T-helper 17 cell (primary cell): ENCODE data around the gene GABBR2. TPM values are rescaled to one million over a fixed set of nuclear protein-coding genes. Genes with fewer than 3 reads are reported as not detected.
A peak's percentile ranks its signal among the peaks of the same experiment; 100 is the strongest.

ENCODE experiments used
- ATAC-seq: fragments of 150-1000 bp; cut with Tn5 transposase; 2 replicates; pipeline ENCODE4 v1.10.0; 2021; ENCODE audit warnings: mild to moderate bottlenecking, moderate library complexity
- DNase-seq, 3 donors: peaks; one replicate each; pipeline versions ENCODE4 v3.0.0 to v3.0.0-alpha.2; 2020 to 2021
- H3K9me3 ChIP-seq: one replicate; pipeline ENCODE4 v1.7.0; 2013; ENCODE audit warnings: low read length, mild to moderate bottlenecking; ENCODE audit not compliant: control insufficient read depth, poor library complexity, severe bottlenecking
- H3K27ac Mint-ChIP-seq: one replicate; pipeline ENCODE4 v1.8.0; 2022; ENCODE audit warnings: mild to moderate bottlenecking, moderate library complexity, mixed read lengths
- H3K27me3 Mint-ChIP-seq: one replicate; pipeline ENCODE4 v1.8.0; 2022; ENCODE audit warnings: mixed read lengths
- H3K36me3 Mint-ChIP-seq: one replicate; pipeline ENCODE4 v1.8.0; 2022; ENCODE audit warnings: low read depth, mixed read lengths
- H3K4me1 Mint-ChIP-seq: one replicate; pipeline ENCODE4 v1.8.0; 2022; ENCODE audit warnings: mild to moderate bottlenecking, mixed read lengths
- H3K4me3 Mint-ChIP-seq: one replicate; pipeline ENCODE4 v1.8.0; 2022; ENCODE audit warnings: mild to moderate bottlenecking, moderate library complexity, mixed read lengths
- total RNA-seq, 4 donors: library from RNA in 2 of 4; stranded (reverse) in 2 of 4; gene quantifications; one replicate each; pipeline ENCODE4 v1.2.3 and lab custom pipeline; 2022 to 2026

Gene GABBR2
- total RNA-seq, 2 donors from 2014 or later, result not detected

DNA sequence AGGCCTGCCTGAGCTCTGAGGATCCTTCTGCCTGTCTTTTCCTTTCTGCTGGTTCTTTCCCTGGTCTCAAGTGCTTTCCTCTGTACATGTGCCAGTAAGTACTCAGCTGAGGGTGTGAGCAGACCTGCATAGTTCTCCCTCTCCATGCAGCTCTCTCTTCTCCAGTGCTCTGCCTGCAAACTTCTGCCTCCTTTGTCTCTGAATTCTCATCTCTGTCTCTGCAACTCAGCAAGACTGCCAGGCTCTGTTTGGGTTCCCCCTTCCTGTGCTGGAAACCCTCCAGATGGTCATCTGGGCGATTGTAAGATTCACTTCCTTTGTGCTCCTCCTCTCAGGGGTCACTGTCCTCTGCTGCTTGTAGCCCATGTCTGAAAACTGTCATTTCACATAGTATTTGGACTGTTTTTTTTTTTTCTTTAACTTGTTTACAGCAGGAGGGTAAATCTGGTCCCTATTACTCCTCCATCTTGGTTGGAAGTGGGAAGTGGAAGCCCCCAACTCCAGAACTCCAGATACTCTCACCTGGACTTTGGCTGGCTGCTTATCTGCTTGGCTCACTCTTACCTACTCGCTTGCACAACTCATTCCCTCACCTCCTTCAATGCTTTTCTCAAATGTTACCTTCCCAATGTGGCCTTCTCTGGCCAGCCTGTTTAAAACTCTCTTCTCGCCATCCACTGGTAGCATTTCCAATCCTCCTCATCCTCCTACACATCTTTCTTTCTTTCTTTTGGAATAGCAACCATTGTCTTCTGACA lies 278.0 kb downstream of the GABBR2 start:
- ATAC-seq (no peak), DNase-seq (no peak)
- H3K36me3 Mint-ChIP-seq, result no peaks in the 10 kb centered on the region
- no peaks in the 10 kb centered on the region for H3K9me3 ChIP-seq
- H3K27ac Mint-ChIP-seq, result no peak overlapping the region
- H3K4me1 Mint-ChIP-seq, result no peaks in the 10 kb centered on the region
- H3K4me3 Mint-ChIP-seq, result no peak overlapping the region
- H3K27me3 Mint-ChIP-seq, result no peaks in the 10 kb centered on the region

DNA sequence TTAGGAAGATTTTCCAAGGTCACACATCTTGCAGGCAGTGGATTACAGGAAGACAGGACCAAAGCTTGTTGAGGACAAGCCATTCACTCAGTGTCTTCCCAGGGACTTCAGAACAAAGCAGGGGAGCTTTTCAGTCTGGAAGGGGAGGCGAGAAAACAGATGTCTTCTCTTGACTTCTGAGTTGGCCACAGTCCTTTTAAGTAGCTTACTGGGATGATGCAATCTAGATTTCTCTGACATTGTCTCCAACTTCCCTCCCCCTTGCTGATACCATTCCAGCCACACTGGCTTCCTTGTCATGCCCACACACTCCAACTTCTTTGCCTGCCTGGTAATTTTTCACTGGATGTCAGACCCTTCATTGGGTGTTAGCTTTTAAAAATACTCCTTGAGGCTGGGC lies 279.1 kb downstream of the GABBR2 start:
- Mint-ChIP-seq H3K27ac (no peak overlapping the region), H3K27me3 (no peaks in the 10 kb centered on the region), H3K4me3 (no peak overlapping the region), H3K4me1 (no peaks in the 10 kb centered on the region), H3K36me3 (no peaks in the 10 kb centered on the region)
- ATAC-seq (no peak), DNase-seq (no peak)
- no peaks in the 10 kb centered on the region for H3K9me3 ChIP-seq

DNA sequence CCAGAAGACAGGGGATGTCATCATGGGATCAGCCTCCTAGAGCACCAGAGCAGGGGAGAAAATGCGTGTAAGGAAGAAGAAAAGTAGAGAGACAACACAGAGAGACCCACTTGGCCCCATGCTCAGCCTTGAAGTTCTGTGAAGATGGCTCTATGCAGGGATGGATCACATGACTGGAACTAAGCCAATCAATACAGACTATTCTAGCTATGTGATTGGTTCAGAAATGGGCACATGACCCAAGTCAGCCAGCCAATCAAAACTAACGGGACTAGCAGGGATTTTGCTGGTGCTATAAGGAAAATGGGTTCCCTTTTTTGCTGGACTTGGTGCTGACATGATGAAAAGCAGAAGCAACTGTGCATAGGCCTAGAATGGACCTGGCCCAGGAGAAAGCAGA lies 280.3 kb downstream of the GABBR2 start:
- no peaks in the 10 kb centered on the region for H3K9me3 ChIP-seq
- no peak for ATAC-seq
- no peaks in the 10 kb centered on the region for H3K4me1 Mint-ChIP-seq
- H3K27ac Mint-ChIP-seq, result no peak overlapping the region
- no peak for DNase-seq
- no peaks in the 10 kb centered on the region for H3K36me3 Mint-ChIP-seq
- H3K27me3 Mint-ChIP-seq, result no peaks in the 10 kb centered on the region
- H3K4me3 Mint-ChIP-seq, result no peak overlapping the region

DNA sequence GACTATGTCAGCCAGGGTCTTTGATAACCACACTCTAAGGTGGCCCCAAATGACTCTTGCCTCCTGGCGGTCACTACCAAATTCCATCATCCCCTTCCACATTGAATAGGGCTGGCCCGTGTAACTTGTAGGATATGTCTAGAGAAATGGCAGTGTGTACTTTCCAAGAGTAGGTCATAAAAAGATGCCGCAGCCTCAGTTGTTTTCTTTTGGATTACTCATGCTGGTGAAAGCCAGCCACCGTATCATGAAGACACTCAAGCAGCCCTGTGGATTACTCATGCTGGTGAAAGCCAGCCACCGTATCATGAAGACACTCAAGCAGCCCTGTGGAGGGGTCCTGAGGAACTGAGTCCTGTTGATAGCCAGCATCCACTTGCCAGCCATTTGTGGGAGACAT lies 281.2 kb downstream of the GABBR2 start:
- no peaks in the 10 kb centered on the region for H3K4me1 Mint-ChIP-seq
- H3K36me3 Mint-ChIP-seq, result no peaks in the 10 kb centered on the region
- no peaks in the 10 kb centered on the region for H3K27me3 Mint-ChIP-seq
- no peak overlapping the region for H3K4me3 Mint-ChIP-seq
- DNase-seq, result no peak
- ATAC-seq, result no peak
- no peaks in the 10 kb centered on the region for H3K9me3 ChIP-seq
- H3K27ac Mint-ChIP-seq, result no peak overlapping the region

DNA sequence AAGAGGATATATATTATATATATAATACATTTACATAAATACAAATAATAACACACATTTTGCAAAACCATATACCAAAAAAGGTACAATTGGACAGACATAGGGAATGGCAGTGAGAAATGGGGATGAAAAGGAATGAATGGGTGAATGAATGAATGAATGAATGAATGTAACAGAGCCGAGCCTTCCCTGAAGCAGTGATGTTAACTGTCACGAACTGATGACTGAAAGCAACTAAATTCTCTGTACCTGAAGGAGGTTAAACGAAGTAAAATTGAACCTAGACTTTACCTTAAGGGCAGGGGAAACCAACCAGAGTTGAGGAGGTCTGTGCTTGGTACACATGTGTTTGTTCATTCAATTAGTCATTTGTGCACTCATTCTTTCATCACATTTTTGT lies 283.7 kb downstream of the GABBR2 start:
- DNase-seq, result no peak
- no peaks in the 10 kb centered on the region for H3K9me3 ChIP-seq
- Mint-ChIP-seq H3K36me3 (no peaks in the 10 kb centered on the region), H3K27ac (no peak overlapping the region), H3K4me3 (no peak overlapping the region), H3K27me3 (no peaks in the 10 kb centered on the region), H3K4me1 (no peaks in the 10 kb centered on the region)
- ATAC-seq, result no peak

DNA sequence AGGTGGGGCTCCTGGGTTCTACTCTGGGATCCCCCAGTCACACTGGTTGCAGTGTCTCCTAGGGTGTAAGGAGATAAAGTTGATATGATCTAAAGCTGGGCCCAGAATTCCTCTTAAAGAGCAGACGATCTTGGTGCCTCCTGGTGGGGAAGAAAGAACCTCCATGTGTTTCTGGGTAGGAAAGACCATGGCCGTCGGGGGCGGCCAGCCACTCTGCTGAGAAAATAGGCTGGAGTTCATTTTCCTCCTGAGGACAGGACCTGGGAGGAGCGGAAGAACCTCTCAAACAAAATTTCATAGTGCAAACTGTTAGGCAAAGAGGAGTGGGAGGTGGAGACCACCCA lies 289.5 kb downstream of the GABBR2 start:
- peaks cover 34% of the 10 kb centered on the region for H3K27me3 Mint-ChIP-seq
- H3K9me3 ChIP-seq, result no peaks in the 10 kb centered on the region
- DNase-seq (no peak), ATAC-seq (no peak)
- H3K27ac Mint-ChIP-seq, result no peak overlapping the region
- H3K36me3 Mint-ChIP-seq, result no peaks in the 10 kb centered on the region
- H3K4me3 Mint-ChIP-seq, result no peak overlapping the region
- no peaks in the 10 kb centered on the region for H3K4me1 Mint-ChIP-seq

DNA sequence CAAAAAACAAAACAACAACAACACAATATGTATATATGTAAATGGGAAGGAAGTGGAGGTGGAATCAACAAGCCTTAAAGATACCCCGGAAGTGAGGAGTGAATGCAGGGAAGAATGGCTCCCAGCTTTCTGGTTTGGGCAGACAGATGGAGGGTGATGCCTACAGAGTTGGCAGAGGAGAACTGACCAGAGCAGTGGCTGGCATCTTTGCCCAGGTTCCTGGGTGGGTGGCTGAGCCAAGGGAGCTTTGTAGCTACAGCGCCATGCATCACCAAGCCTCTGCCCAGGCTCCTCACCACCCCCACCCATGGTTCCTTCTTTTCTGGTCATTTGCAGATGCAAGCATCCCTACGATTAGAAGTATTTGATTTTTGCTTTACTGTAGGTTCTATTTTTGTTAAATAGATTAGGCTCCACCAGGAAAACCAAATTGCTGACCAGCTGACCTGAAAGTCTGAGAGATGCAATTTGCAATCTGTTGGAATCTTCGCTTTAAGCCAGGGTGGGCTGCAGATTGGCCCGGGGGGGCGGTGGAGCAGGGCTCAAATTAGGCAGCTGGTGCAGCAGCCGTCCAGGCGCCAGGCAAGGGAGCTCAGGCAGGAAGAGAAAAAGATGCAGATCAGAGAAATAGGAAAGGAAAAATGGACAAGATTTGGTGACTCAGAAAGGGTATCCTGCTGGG lies 290.0 kb downstream of the GABBR2 start:
- DNase-seq (no peak), ATAC-seq (no peak)
- H3K4me3 Mint-ChIP-seq, result no peak overlapping the region
- no peaks in the 10 kb centered on the region for H3K4me1 Mint-ChIP-seq
- H3K27ac Mint-ChIP-seq, result no peak overlapping the region
- H3K27me3 Mint-ChIP-seq, result peaks cover 39% of the 10 kb centered on the region
- no peaks in the 10 kb centered on the region for H3K36me3 Mint-ChIP-seq
- H3K9me3 ChIP-seq, result no peaks in the 10 kb centered on the region

DNA sequence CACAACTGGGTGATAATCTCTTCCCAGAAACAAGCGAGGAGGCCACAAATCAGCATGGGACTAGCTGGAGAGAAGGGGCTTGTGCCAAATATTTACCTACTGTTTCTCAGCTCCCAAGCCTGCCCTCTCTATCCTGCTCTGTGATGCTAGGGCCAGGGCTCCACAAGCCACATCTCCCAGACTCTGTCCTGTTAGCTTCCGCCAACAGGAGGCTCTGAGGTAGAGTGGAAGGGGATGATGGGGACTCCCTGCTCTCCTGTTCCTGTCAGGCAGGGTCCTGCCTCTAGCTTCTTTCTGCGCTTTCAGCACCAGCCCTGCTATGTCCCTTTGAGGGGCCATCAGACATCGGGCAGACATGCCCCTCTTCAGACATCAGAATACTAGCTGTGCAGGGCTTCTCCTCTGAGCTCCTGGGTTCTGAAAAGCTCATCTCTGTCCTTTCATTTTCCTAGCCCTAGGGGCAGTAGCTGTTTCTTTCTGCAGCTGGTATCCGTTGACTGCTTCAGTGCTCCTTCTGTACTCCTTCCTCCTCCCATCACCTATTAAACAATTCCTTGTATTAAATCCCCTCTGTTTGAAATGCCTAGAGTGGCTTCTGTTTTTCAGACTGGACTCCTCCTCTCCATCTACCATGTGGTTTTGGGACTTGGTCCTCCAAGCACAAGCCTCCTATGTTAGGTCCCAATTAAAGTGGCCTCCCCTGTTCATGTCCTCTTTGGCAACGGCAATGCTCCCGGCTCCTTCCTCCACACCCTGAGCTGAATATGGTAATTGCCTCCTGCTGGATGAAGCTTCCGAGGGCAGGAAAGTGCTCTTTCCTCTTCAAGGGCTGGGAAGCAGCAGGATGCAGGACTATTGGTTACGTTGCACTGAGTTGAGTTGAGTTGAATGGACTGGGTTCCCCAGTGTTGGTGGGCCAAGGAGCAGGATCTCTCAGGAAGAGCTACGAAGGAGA lies 292.2 kb downstream of the GABBR2 start:
- Mint-ChIP-seq H3K36me3 (no peaks in the 10 kb centered on the region), H3K27me3 (peaks cover 52% of the 10 kb centered on the region), H3K4me1 (no peaks in the 10 kb centered on the region), H3K27ac (no peak overlapping the region), H3K4me3 (no peak overlapping the region)
- ATAC-seq (no peak), DNase-seq (no peak)
- H3K9me3 ChIP-seq, result no peaks in the 10 kb centered on the region

DNA sequence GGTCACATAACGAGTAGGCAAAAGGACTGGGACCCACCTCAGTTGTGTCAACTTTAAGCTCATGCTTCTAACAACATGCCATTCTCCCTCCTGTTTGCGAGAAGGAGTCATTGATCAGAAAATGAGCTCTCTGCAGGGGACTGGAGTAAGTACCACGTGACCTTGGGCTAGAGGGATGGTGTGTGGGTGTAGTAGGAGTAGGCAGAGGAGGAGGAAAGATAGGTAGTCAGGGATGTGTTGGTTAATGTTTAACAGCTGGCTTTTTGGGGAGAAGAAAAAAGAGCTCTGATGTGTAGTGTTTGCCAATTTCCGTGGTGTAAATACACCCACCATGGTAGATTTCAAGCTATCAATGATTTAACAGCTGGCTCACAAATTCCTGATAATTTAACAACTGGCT lies 293.0 kb downstream of the GABBR2 start:
- ATAC-seq (no peak), DNase-seq (no peak)
- peaks cover 54% of the 10 kb centered on the region for H3K27me3 Mint-ChIP-seq
- no peaks in the 10 kb centered on the region for H3K36me3 Mint-ChIP-seq
- no peaks in the 10 kb centered on the region for H3K4me1 Mint-ChIP-seq
- no peak overlapping the region for H3K27ac Mint-ChIP-seq
- H3K4me3 Mint-ChIP-seq, result no peak overlapping the region
- H3K9me3 ChIP-seq, result no peaks in the 10 kb centered on the region

DNA sequence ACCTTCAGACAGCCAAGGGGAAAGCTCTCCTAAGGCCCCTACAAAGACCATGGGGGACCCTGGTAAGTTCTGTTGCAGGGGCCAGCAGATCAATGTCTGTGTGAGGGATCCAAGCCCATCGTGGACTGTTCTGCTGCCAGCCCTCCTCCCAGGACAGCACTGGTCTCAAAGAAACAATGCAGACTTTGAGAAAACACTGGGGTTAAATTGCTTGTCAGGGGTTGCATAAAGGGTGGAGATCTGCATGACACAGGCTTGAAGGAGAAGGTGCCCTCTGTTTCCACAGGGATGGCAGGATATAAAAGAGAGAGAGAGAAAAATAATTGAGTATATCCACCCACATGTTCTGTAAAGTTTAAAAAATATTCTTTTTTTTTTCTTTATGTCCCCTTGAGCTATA lies 295.7 kb downstream of the GABBR2 start:
- no peak for DNase-seq
- Mint-ChIP-seq H3K27me3 (peaks cover 70% of the 10 kb centered on the region), H3K4me3 (no peak overlapping the region), H3K27ac (no peak overlapping the region), H3K36me3 (peaks cover 3% of the 10 kb centered on the region), H3K4me1 (peaks cover 2% of the 10 kb centered on the region)
- no peak for ATAC-seq
- no peaks in the 10 kb centered on the region for H3K9me3 ChIP-seq

DNA sequence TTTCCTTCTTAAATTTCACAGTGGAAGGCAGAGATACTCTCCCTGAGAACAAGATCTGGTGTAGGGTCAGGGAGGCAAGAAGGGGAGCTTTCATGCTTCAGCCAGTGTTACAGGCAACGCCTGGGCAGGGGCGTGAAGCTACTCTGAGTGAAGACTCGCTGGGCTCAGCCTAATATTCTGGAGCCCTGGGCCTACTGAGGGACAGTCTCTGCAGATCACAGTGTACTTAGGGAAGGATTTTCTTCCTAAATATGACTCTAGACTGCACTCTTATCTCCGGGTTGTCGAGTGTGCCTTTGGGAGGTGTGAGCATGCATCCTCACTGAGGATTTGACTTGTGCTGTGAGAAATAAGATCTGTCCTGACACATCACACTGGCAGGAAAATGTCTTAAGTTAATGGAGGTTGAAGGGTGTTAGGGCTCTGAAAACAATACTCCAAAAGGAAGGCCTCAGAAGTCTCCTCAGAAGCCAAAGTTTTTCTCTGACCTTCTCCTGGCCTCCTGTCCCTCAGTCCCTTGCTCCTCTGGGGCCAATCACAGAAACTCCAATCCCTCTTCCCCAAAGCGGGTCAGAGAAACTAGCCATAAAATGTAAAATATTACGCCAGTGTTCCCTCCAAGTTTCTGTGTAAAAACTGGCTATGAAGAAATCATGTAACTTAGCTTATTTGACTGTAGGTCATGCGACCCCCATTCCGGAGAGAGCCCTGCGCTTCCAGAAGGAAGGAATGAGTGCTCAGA lies 296.5 kb downstream of the GABBR2 start:
- Mint-ChIP-seq H3K4me3 (no peak overlapping the region), H3K27ac (no peak overlapping the region), H3K4me1 (peaks cover 2% of the 10 kb centered on the region), H3K36me3 (peaks cover 3% of the 10 kb centered on the region), H3K27me3 (peaks cover 66% of the 10 kb centered on the region)
- no peaks in the 10 kb centered on the region for H3K9me3 ChIP-seq
- ATAC-seq (no peak), DNase-seq (no peak)

DNA sequence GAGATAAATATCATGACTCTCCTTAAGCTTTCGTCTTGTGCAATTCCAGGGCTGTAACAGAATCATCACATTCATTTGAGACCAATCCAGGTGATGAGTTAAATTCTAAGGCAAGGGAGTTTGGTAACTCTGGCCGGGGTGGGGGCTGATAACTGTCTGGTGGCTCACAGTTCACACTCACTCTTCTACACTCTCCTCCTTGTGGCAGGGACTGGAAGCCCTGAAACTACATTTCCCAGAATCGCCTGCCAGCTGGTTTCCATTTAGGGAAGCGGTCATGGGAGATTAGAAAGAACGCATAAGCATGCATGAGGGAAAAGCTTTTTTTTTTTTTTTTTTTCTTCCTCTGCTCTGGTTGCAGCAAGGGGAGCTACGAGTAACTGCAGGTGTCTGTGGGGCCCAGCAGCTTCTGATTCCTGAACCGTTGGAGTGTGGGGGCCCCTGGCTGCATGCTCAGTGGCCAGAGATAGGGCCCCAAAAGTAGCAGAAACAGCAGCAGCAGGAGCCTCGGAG lies 298.5 kb downstream of the GABBR2 start:
- peaks cover 3% of the 10 kb centered on the region for H3K36me3 Mint-ChIP-seq
- ATAC-seq, result no peak

More for the DNA sequence above, 298.5 kb downstream of the GABBR2 start:
- Mint-ChIP-seq H3K27me3 (peaks cover 72% of the 10 kb centered on the region), H3K27ac (peak overlapping the region; percentile 41), H3K4me1 (peaks cover 2% of the 10 kb centered on the region), H3K4me3 (no peak overlapping the region)
- no peak for DNase-seq
- H3K9me3 ChIP-seq, result no peaks in the 10 kb centered on the region
